Mucosa of descending colon (tissue), 3 donors: Measurements from ENCODE around the gene NAA40. TPM values are rescaled to one million over a fixed set of nuclear protein-coding genes. Genes with fewer than 3 reads are reported as not detected.
"Not testable (repeated sequence)": the region's sequence is repeated elsewhere in the genome, so short reads cannot be mapped to it uniquely, and the experiment has no call there.

Source experiments
- ATAC-seq: fragments of 200-7000 bp; cut with Tn5 transposase; one replicate; pipeline ENCODE4 v1.9.1; 2020; ENCODE audit warnings: mild to moderate bottlenecking, moderate library complexity
- DNase-seq, 3 donors: peaks; one replicate each; pipeline ENCODE4 v3.0.0-alpha.2; 2020
- H3K36me3 ChIP-seq: fragments of 200-600 bp; one replicate; pipeline ENCODE4 v1.8.0; 2021; ENCODE audit warnings: low read depth, mild to moderate bottlenecking
- H3K4me1 ChIP-seq: fragments of 200-600 bp; one replicate; pipeline ENCODE4 v1.8.0; 2021; ENCODE audit warnings: low read depth, mild to moderate bottlenecking
- H3K4me3 ChIP-seq: fragments of 200-600 bp; one replicate; pipeline ENCODE4 v1.8.0; 2021; ENCODE audit warnings: mild to moderate bottlenecking
- H3K9me3 ChIP-seq: fragments of 200-600 bp; one replicate; pipeline ENCODE4 v1.8.0; 2021; ENCODE audit warnings: mild to moderate bottlenecking
- intact Hi-C, 2 donors: fragments of 100-400 bp; cut with DNase I in 1 of 2; cut with micrococcal nuclease in 1 of 2; formaldehyde crosslinking; loops; one replicate each; pipeline versions ENCODE4 v1.11.0 to v1.11.1; 2022; cut with DNase I, micrococcal nuclease
- total RNA-seq, 3 donors: library from RNA; stranded (reverse); fragmentation: NEBNext Ultra II Directional in 2 of 3; extraction: Animal tissue kit (Norgen Biotek cat#: 25700) in 2 of 3; gene quantifications; one replicate each; pipeline versions ENCODE4 v1.2.1 to v1.2.4, GENCODE V29; 2021 to 2023
- TF ChIP-seq, protein P1 (sequence below): fragments of 200-600 bp; IDR thresholded peaks from one replicate; pipeline ENCODE4 v1.8.0; 2022; ENCODE audit warnings: antibody characterized with exemption, mild to moderate bottlenecking
- donor health status: DM: no; HTN: no; CAD: no; lungs with moderate emphysema.
- donor health status: DM: no; HTN: no; CAD: no.
- donor health status: DM: no; HTN: yes; CAD: no.

NAA40 gene
- total RNA-seq, 3 donors from 2014 or later, result 18.7 to 43.6 (median 23.4) TPM

- Histone ChIP-seq H3K9me3 (no peaks in the 10 kb centered on the region), H3K36me3 (no peaks in the 10 kb centered on the region), H3K4me3 (no peak overlapping the region), H3K4me1 (no peaks in the 10 kb centered on the region)
- TF ChIP-seq, protein P1, sequence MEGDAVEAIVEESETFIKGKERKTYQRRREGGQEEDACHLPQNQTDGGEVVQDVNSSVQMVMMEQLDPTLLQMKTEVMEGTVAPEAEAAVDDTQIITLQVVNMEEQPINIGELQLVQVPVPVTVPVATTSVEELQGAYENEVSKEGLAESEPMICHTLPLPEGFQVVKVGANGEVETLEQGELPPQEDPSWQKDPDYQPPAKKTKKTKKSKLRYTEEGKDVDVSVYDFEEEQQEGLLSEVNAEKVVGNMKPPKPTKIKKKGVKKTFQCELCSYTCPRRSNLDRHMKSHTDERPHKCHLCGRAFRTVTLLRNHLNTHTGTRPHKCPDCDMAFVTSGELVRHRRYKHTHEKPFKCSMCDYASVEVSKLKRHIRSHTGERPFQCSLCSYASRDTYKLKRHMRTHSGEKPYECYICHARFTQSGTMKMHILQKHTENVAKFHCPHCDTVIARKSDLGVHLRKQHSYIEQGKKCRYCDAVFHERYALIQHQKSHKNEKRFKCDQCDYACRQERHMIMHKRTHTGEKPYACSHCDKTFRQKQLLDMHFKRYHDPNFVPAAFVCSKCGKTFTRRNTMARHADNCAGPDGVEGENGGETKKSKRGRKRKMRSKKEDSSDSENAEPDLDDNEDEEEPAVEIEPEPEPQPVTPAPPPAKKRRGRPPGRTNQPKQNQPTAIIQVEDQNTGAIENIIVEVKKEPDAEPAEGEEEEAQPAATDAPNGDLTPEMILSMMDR, result no peak
- intact Hi-C loops, result no loop called here
- ATAC-seq (peak; percentile 67), DNase-seq (no peak)
Measured at GRCh38 chr11:63951779-63952536, 13.2 kb downstream of the NAA40 start.

DNA sequence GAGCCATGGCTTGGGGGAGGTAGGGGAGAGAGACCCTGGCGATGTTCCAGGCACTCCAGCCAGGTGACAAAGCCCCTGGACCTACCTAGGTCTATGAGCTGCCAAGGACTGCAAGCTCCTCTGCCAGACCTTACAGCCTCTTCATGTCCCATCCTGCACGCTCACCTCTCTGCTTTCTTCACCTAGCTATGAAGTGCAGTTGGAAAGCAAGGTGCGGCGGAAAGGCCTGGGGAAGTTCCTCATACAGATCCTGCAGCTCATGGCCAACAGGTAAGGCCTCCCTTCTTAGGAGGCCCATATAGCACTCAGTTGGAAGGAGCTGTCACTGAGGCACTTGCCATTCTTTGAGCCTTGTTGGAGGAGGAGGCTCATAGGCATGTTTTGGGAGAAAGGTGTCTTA lies 13.8 kb downstream of the NAA40 start:
- Histone ChIP-seq H3K9me3 (no peaks in the 10 kb centered on the region), H3K36me3 (no peaks in the 10 kb centered on the region), H3K4me3 (no peak overlapping the region), H3K4me1 (no peaks in the 10 kb centered on the region)
- TF ChIP-seq, protein P1, result no peak
- intact Hi-C loops, result no loop called here
- ATAC-seq (no peak), DNase-seq (no peak)

GRCh38 chr11:63958008-63958407 lies 19.2 kb downstream of the NAA40 start:
- intact Hi-C loops, result no loop called here
- DNase-seq, result no peak
- ATAC-seq, result no peak
- TF ChIP-seq, protein P1, result no peak
- no peaks in the 10 kb centered on the region for H3K36me3 ChIP-seq
- H3K9me3 ChIP-seq, result no peaks in the 10 kb centered on the region
- H3K4me1 ChIP-seq, result no peaks in the 10 kb centered on the region
- H3K4me3 ChIP-seq, result no peak overlapping the region

GRCh38 chr11:63961608-63962412 lies 23.0 kb downstream of the NAA40 start:
- peak in 1 of 3 donors; percentile 32 for DNase-seq
- no peaks in the 10 kb centered on the region for H3K9me3 ChIP-seq
- no peaks in the 10 kb centered on the region for H3K36me3 ChIP-seq
- H3K4me3 ChIP-seq, result no peak overlapping the region
- TF ChIP-seq, protein P1, result no peak
- intact Hi-C loops, result no loop called here
- H3K4me1 ChIP-seq, result no peaks in the 10 kb centered on the region
- ATAC-seq, result peak; percentile 75

GRCh38 chr11:63963895-63964294 lies 25.1 kb downstream of the NAA40 start:
- H3K9me3 ChIP-seq, H3K4me3 ChIP-seq, intact Hi-C loops, H3K4me1 ChIP-seq, ATAC-seq, H3K36me3 ChIP-seq, DNase-seq: not testable (repeated sequence)

DNA sequence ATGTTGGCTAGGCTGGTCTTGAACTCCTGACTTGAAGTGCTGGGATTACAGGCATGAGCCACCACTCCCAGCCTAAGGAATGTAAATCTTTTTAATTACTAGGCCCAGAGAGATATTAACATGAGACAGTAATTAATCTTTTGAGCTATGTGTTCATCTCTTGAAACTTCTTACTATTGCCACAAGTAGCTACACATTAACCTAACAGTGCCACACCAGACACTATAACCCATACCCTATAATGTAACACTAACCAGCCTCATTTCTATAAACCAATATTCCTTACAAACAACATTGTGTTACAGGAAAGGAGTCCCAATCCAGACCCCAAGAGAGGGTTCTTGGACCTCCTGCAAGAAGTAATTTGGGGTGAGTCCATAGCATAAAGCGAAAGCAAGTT lies 27.6 kb downstream of the NAA40 start:
- DNase-seq (no peak), ATAC-seq (no peak)
- intact Hi-C loops, result no loop called here
- TF ChIP-seq, protein P1, result no peak
- Histone ChIP-seq H3K9me3 (no peaks in the 10 kb centered on the region), H3K4me3 (no peak overlapping the region), H3K4me1 (no peaks in the 10 kb centered on the region), H3K36me3 (no peaks in the 10 kb centered on the region)
